Ishikawa (cell line): ENCODE measurements around the gene CELA3A.

Experiments used
- CREB1 ChIP-seq: IDR thresholded peaks from 2 replicates; pipeline ENCODE4 v1.6.1; 2012; ENCODE audit warnings: low read depth
- EGR1 ChIP-seq: IDR thresholded peaks from 2 replicates; pipeline ENCODE4 v1.6.1; 2012
- EP300 ChIP-seq: IDR thresholded peaks from 2 replicates; pipeline ENCODE4 v1.6.1; 2012; ENCODE audit warnings: borderline replicate concordance
- NFIC ChIP-seq: IDR thresholded peaks from 2 replicates; pipeline ENCODE4 v1.6.1; 2012
- RAD21 ChIP-seq: IDR thresholded peaks from 2 replicates; pipeline ENCODE4 v1.6.1; 2012; ENCODE audit warnings: low read depth
- TEAD4 ChIP-seq: IDR thresholded peaks from 2 replicates; pipeline ENCODE4 v1.6.1; 2012
- YY1 ChIP-seq: IDR thresholded peaks from 2 replicates; pipeline ENCODE4 v1.6.1; 2012; ENCODE audit warnings: low read depth
- ZBTB7A ChIP-seq: IDR thresholded peaks from 2 replicates; pipeline ENCODE4 v1.6.1; 2012; ENCODE audit warnings: low read depth
- TF ChIP-seq, protein P1 (sequence below): IDR thresholded peaks from 2 replicates; pipeline ENCODE4 v1.6.1; 2012
- TF ChIP-seq, protein P2 (sequence below): IDR thresholded peaks from 2 replicates; pipeline ENCODE4 v1.6.1; 2012; ENCODE audit warnings: low read depth, mild to moderate bottlenecking

DNA sequence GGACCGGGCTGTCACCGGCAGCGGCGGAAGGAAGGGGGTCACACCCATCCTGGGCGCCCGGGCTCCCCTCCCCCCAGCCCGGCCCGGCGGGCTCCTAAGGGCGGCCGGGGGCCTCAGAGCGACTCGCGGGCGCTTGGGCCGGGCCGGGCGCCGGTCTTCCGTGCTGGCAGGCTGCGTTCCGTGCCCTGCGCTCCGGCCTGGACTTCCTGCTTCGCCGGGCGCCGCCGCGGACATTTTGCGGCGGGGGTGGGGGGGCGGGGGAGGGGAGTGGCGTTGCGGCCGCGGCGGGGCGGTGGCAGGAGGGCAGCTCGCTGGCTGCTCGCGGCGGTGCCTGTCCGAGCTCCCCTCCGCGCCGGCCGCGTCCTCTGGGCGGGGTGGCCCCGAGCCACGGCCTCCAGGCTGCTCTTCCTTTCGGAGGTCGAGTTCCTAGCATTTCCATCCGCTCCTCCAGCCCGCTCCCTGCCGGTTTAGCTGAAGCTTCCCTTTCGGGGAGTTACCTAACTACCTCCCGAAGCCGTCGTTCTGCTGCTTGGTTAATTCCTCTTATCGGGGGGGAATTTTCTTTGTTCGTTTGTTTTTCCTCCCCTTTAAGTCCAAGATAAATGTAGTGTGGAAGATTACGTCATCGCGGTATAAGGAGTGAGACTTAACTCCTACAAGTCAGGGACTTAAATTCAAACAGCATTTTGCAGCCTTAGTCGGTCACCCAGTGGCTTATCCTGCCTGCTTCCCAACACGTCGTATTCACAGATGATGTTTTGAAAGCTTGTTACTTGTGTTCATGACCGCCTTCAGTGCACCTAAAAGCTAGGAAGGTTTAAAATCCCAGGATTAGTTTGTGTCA lies 51.8 kb downstream of the CELA3A start:
- no peak for TF ChIP-seq RAD21
- TF ChIP-seq, protein P1, sequence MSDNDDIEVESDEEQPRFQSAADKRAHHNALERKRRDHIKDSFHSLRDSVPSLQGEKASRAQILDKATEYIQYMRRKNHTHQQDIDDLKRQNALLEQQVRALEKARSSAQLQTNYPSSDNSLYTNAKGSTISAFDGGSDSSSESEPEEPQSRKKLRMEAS: no peak
- no peak for TF ChIP-seq EGR1
- TF ChIP-seq TEAD4: no peak
- TF ChIP-seq YY1: peak; percentile 65; the same call in 1 of the 2 replicates
- no peak for TF ChIP-seq EP300
- no peak for TF ChIP-seq NFIC
- TF ChIP-seq, protein P2, sequence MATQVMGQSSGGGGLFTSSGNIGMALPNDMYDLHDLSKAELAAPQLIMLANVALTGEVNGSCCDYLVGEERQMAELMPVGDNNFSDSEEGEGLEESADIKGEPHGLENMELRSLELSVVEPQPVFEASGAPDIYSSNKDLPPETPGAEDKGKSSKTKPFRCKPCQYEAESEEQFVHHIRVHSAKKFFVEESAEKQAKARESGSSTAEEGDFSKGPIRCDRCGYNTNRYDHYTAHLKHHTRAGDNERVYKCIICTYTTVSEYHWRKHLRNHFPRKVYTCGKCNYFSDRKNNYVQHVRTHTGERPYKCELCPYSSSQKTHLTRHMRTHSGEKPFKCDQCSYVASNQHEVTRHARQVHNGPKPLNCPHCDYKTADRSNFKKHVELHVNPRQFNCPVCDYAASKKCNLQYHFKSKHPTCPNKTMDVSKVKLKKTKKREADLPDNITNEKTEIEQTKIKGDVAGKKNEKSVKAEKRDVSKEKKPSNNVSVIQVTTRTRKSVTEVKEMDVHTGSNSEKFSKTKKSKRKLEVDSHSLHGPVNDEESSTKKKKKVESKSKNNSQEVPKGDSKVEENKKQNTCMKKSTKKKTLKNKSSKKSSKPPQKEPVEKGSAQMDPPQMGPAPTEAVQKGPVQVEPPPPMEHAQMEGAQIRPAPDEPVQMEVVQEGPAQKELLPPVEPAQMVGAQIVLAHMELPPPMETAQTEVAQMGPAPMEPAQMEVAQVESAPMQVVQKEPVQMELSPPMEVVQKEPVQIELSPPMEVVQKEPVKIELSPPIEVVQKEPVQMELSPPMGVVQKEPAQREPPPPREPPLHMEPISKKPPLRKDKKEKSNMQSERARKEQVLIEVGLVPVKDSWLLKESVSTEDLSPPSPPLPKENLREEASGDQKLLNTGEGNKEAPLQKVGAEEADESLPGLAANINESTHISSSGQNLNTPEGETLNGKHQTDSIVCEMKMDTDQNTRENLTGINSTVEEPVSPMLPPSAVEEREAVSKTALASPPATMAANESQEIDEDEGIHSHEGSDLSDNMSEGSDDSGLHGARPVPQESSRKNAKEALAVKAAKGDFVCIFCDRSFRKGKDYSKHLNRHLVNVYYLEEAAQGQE: no peak
- no peak for TF ChIP-seq ZBTB7A
- no peak for TF ChIP-seq CREB1
